MCF 10A (cell line): ENCODE measurements around the gene SERPINA4. TPM values are rescaled to one million over a fixed set of nuclear protein-coding genes. Genes with fewer than 3 reads are reported as not detected.

Source experiments
- BruUV-seq: library from RNA; stranded (reverse); fragments of 400-500 nt; replicated peaks from 2 replicates; lab custom pipeline; 2021; lab: Mats Ljungman, UMichigan
- CTCF ChIA-PET: fragments of 300-600 bp; sonication (Branson Sonifier 250); formaldehyde crosslinking; extraction: SDS; loops from one replicate; lab custom pipeline; 2021; ENCODE audit warnings: antibody characterized with exemption, inconsistent platforms; lab: Yijun Ruan, JAX
- POLR2A ChIA-PET: fragments of 300-600, 350-650 bp; sonication (Branson Sonifier 250); formaldehyde crosslinking; extraction: SDS; loops from one replicate; lab custom pipeline; 2020; ENCODE audit warnings: antibody characterized with exemption, inconsistent platforms; lab: Yijun Ruan, JAX
- DNase-seq: peaks from one replicate; pipeline ENCODE4 v3.0.0-alpha.2; 2018; ENCODE audit not compliant: unreplicated experiment
- H3K27ac Mint-ChIP-seq: one replicate; pipeline ENCODE4 v1.8.0; 2022; ENCODE audit warnings: mild to moderate bottlenecking, low read depth, mixed read lengths; ENCODE audit not compliant: unreplicated experiment
- H3K27me3 Mint-ChIP-seq: one replicate; pipeline ENCODE4 v1.8.0; 2022; ENCODE audit warnings: mixed read lengths; ENCODE audit not compliant: insufficient read depth, unreplicated experiment
- H3K36me3 Mint-ChIP-seq: one replicate; pipeline ENCODE4 v1.8.0; 2022; ENCODE audit warnings: mild to moderate bottlenecking, moderate library complexity, mixed read lengths; ENCODE audit not compliant: insufficient read depth, unreplicated experiment
- H3K4me1 Mint-ChIP-seq: one replicate; pipeline ENCODE4 v1.8.0; 2022; ENCODE audit warnings: mixed read lengths; ENCODE audit not compliant: insufficient read depth, unreplicated experiment
- H3K4me3 Mint-ChIP-seq: one replicate; pipeline ENCODE4 v1.8.0; 2022; ENCODE audit warnings: mild to moderate bottlenecking, moderate library complexity, mixed read lengths; ENCODE audit not compliant: unreplicated experiment
- H3K9me3 Mint-ChIP-seq: one replicate; pipeline ENCODE4 v1.8.0; 2022; ENCODE audit warnings: mixed read lengths; ENCODE audit not compliant: unreplicated experiment
- CTCF ChIP-seq: fragments of 200-600 bp; IDR thresholded peaks from one replicate; pipeline ENCODE4 v1.8.0; 2022; ENCODE audit warnings: antibody characterized with exemption, mild to moderate bottlenecking; ENCODE audit not compliant: unreplicated experiment
- intact Hi-C: fragments of 100-400 bp; cut with micrococcal nuclease; formaldehyde crosslinking; loops from 2 replicates; pipeline ENCODE4 v1.14.1; 2022
- total RNA-seq: library from RNA; stranded (reverse); gene quantifications from 2 replicates; pipeline ENCODE4 v1.2.3, GENCODE V29; 2022

The SERPINA4 gene
- total RNA-seq, 1 experiment from 2014 or later, result not detected

- Mint-ChIP-seq H3K9me3 (no peaks in the 10 kb centered on the region), H3K27ac (no peak overlapping the region), H3K4me1 (no peaks in the 10 kb centered on the region), H3K27me3 (no peaks in the 10 kb centered on the region), H3K4me3 (no peak overlapping the region), H3K36me3 (no peaks in the 10 kb centered on the region)
- TF ChIP-seq CTCF, result no peak
- DNase-seq, result no peak
- no TSS peak for BruUV-seq
- ChIA-PET POLR2A (interaction anchor here (1.1 kb wide), 1 partner anchor 30 kb away, joined by 3 read pairs; no protein-coding TSS in a partner anchor), CTCF (interaction anchor here (4.8 kb wide), 1 partner anchor 14 kb away, joined by 32 read pairs; no protein-coding TSS in a partner anchor)
- intact Hi-C loops, result no loop called here
These were observed 2.0 kb downstream of the SERPINA4 start for GRCh38 chr14:94562941-94563883.

DNA sequence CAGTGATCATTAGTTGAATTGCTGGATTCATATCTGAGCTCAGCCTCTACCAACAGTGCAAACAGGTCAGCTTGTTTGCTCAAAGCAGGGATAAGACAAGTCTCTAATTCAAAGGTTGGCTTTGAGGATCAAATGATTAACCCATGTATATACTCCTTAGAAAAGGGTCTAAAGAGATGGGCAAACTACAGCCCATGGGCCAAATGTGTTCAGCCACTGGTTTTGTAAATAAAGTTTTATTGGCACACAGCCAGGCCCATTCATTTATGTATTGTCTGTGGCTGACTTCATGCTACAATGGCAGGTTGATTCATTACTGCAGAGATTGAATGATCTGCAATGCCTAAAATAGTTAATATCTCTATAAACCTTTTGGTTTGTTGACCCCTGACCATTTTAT lies 3.1 kb downstream of the SERPINA4 start:
- no peaks in the 10 kb centered on the region for H3K27me3 Mint-ChIP-seq
- no peaks in the 10 kb centered on the region for H3K36me3 Mint-ChIP-seq
- no peak overlapping the region for H3K4me3 Mint-ChIP-seq
- BruUV-seq, result no TSS peak
- DNase-seq, result no peak
- no peak for TF ChIP-seq CTCF
- no peak overlapping the region for H3K27ac Mint-ChIP-seq
- ChIA-PET CTCF (interaction anchor here (4.8 kb wide), 1 partner anchor 15 kb away, joined by 32 read pairs; no protein-coding TSS in a partner anchor), POLR2A (interaction anchor here (1.1 kb wide), 1 partner anchor 31 kb away, joined by 3 read pairs; no protein-coding TSS in a partner anchor)
- H3K4me1 Mint-ChIP-seq, result no peaks in the 10 kb centered on the region
- intact Hi-C loops, result no loop called here
- no peaks in the 10 kb centered on the region for H3K9me3 Mint-ChIP-seq

DNA sequence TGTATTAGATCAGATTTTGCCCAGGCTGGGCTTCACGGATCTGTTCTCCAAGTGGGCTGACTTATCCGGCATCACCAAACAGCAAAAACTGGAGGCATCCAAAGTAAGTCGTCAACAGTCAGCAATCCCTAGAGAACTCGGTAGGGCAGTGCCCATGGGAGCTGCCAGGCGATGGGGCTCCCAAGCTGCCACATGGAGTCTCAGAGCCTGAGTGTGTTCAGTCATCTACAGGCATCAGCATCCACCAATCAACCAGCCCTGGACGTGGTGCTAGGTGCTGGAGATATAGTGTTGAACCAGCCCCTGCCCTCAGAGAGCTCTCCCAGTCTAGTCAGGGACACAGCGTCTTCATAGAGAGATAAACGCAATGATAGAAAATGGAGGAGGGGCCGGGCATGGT lies 6.9 kb downstream of the SERPINA4 start:
- Mint-ChIP-seq H3K4me1 (peaks cover 8% of the 10 kb centered on the region), H3K27ac (no peak overlapping the region), H3K27me3 (no peaks in the 10 kb centered on the region), H3K36me3 (no peaks in the 10 kb centered on the region), H3K4me3 (no peak overlapping the region), H3K9me3 (no peaks in the 10 kb centered on the region)
- intact Hi-C loops, result no loop called here
- DNase-seq, result no peak
- POLR2A ChIA-PET, result interaction anchor here (0.6 to 1.3 kb wide), 2 partner anchors 14 to 1236 kb away, joined by 3 read pairs; no protein-coding TSS in a partner anchor
- BruUV-seq, result no TSS peak
- no peak for TF ChIP-seq CTCF
- CTCF ChIA-PET, result interaction anchor here (0.9 to 3.8 kb wide), 2 partner anchors 19 to 432 kb away, joined by 5 to 14 read pairs; no protein-coding TSS in a partner anchor

GRCh38 chr14:94569381-94570001 lies 8.2 kb downstream of the SERPINA4 start:
- Mint-ChIP-seq H3K4me1 (peaks cover 8% of the 10 kb centered on the region), H3K27ac (no peak overlapping the region), H3K36me3 (no peaks in the 10 kb centered on the region), H3K27me3 (no peaks in the 10 kb centered on the region), H3K9me3 (no peaks in the 10 kb centered on the region), H3K4me3 (no peak overlapping the region)
- no peak for TF ChIP-seq CTCF
- BruUV-seq, result no TSS peak
- CTCF ChIA-PET, result interaction anchor here (0.6 to 3.8 kb wide), 5 partner anchors 16 to 136 kb away, joined by 3 to 14 read pairs (median 3); no protein-coding TSS in a partner anchor
- POLR2A ChIA-PET, result no interaction called here
- intact Hi-C loops, result no loop called here
- DNase-seq, result no peak
